GM12873 (cell line): Measurements from ENCODE around the gene OPTC.

Source experiments
- CTCF ChIP-seq: IDR thresholded peaks from 2 replicates; pipeline ENCODE4 v1.5.1; 2012; ENCODE audit warnings: low read depth, mild to moderate bottlenecking, moderate library complexity, low read length, control low read depth; ENCODE audit not compliant: insufficient read depth; ENCODE audit errors: missing control alignments

The OPTC gene

GRCh38 chr1:203486618-203487370 lies 7.2 kb upstream of the OPTC start:
- no peak for TF ChIP-seq CTCF

GRCh38 chr1:203488539-203488938 lies 5.4 kb upstream of the OPTC start:
- TF ChIP-seq CTCF = no peak

GRCh38 chr1:203490607-203491006 lies 3.3 kb upstream of the OPTC start:
- no peak for TF ChIP-seq CTCF

GRCh38 chr1:203491664-203492063 lies 2.3 kb upstream of the OPTC start:
- no peak for TF ChIP-seq CTCF

- no peak for TF ChIP-seq CTCF
Observed at GRCh38 chr1:203492082-203492747, 1.7 kb upstream of the OPTC start.

- no peak for TF ChIP-seq CTCF
Observed at GRCh38 chr1:203492748-203493130, 1.2 kb upstream of the OPTC start.

- TF ChIP-seq CTCF = no peak
Observed at GRCh38 chr1:203495845-203496244, 1.9 kb downstream of the OPTC start.
